Ishikawa (cell line): Measurements from ENCODE around the gene NR1D2.

Source experiments
- CEBPB ChIP-seq: IDR thresholded peaks from 2 replicates; pipeline ENCODE4 v1.6.1; 2012
- CREB1 ChIP-seq: IDR thresholded peaks from 2 replicates; pipeline ENCODE4 v1.6.1; 2012; ENCODE audit warnings: low read depth
- EP300 ChIP-seq: IDR thresholded peaks from 2 replicates; pipeline ENCODE4 v1.6.1; 2012; ENCODE audit warnings: borderline replicate concordance
- FOXM1 ChIP-seq: IDR thresholded peaks from 2 replicates; pipeline ENCODE4 v1.6.1; 2012; ENCODE audit warnings: low read depth, borderline replicate concordance
- NFIC ChIP-seq: IDR thresholded peaks from 2 replicates; pipeline ENCODE4 v1.6.1; 2012
- RAD21 ChIP-seq: IDR thresholded peaks from 2 replicates; pipeline ENCODE4 v1.6.1; 2012; ENCODE audit warnings: low read depth
- TAF1 ChIP-seq: IDR thresholded peaks from 2 replicates; pipeline ENCODE4 v1.6.1; 2012; ENCODE audit warnings: low read depth, mild to moderate bottlenecking
- TEAD4 ChIP-seq: IDR thresholded peaks from 2 replicates; pipeline ENCODE4 v1.6.1; 2012
- YY1 ChIP-seq: IDR thresholded peaks from 2 replicates; pipeline ENCODE4 v1.6.1; 2012; ENCODE audit warnings: low read depth
- ZBTB7A ChIP-seq: IDR thresholded peaks from 2 replicates; pipeline ENCODE4 v1.6.1; 2012; ENCODE audit warnings: low read depth
- TF ChIP-seq, protein P1 (sequence below): IDR thresholded peaks from 2 replicates; pipeline ENCODE4 v1.6.1; 2012
- TF ChIP-seq, protein P2 (sequence below): IDR thresholded peaks from 2 replicates; pipeline ENCODE4 v1.6.1; 2012; ENCODE audit warnings: low read depth, mild to moderate bottlenecking
- TF ChIP-seq, protein P3 (sequence below): IDR thresholded peaks from 2 replicates; pipeline ENCODE4 v1.6.1; 2012

DNA sequence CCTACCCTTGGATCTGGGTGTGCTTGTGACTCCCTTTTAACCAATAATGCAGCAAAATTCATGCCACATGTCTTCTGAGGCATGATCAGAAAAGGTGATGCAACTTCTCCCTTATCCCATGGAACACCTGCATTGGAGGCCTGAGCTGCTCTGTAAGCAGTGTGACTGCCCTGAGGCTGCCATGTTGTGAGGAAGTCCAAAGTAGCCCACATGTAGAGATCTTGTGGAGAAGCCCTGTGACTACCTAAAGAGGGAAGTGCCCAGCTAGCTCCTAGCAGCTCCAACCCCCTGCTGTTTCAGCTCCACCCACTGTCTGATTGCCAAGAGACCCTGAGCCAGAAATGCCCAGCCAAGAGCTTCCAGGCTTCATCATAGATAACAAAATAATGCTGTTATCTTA lies 6.4 kb upstream of the NR1D2 start:
- TF ChIP-seq TAF1 (no peak), RAD21 (no peak), YY1 (no peak), TEAD4 (no peak), CEBPB (no peak), ZBTB7A (no peak), CREB1 (no peak), NFIC (no peak), EP300 (no peak), FOXM1 (no peak)
- TF ChIP-seq, protein P1, sequence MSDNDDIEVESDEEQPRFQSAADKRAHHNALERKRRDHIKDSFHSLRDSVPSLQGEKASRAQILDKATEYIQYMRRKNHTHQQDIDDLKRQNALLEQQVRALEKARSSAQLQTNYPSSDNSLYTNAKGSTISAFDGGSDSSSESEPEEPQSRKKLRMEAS: no peak
- TF ChIP-seq, protein P2, sequence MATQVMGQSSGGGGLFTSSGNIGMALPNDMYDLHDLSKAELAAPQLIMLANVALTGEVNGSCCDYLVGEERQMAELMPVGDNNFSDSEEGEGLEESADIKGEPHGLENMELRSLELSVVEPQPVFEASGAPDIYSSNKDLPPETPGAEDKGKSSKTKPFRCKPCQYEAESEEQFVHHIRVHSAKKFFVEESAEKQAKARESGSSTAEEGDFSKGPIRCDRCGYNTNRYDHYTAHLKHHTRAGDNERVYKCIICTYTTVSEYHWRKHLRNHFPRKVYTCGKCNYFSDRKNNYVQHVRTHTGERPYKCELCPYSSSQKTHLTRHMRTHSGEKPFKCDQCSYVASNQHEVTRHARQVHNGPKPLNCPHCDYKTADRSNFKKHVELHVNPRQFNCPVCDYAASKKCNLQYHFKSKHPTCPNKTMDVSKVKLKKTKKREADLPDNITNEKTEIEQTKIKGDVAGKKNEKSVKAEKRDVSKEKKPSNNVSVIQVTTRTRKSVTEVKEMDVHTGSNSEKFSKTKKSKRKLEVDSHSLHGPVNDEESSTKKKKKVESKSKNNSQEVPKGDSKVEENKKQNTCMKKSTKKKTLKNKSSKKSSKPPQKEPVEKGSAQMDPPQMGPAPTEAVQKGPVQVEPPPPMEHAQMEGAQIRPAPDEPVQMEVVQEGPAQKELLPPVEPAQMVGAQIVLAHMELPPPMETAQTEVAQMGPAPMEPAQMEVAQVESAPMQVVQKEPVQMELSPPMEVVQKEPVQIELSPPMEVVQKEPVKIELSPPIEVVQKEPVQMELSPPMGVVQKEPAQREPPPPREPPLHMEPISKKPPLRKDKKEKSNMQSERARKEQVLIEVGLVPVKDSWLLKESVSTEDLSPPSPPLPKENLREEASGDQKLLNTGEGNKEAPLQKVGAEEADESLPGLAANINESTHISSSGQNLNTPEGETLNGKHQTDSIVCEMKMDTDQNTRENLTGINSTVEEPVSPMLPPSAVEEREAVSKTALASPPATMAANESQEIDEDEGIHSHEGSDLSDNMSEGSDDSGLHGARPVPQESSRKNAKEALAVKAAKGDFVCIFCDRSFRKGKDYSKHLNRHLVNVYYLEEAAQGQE: no peak
- TF ChIP-seq, protein P3, sequence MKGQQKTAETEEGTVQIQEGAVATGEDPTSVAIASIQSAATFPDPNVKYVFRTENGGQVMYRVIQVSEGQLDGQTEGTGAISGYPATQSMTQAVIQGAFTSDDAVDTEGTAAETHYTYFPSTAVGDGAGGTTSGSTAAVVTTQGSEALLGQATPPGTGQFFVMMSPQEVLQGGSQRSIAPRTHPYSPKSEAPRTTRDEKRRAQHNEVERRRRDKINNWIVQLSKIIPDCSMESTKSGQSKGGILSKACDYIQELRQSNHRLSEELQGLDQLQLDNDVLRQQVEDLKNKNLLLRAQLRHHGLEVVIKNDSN: no peak
